ENCODE results near the gene HSPB8.
"Not testable (repeated sequence)": the region's sequence is repeated elsewhere in the genome, so short reads cannot be mapped to it uniquely, and the experiment has no call there.

Gene HSPB8

GRCh38 chr12:119206348-119207062 is 27.8 kb downstream of the HSPB8 start:
- DNase-seq (ENCODE audit: low read depth) = no peak

GRCh38 chr12:119207063-119207560 is 28.4 kb downstream of the HSPB8 start:
- no peak for DNase-seq (ENCODE audit: low read depth)

GRCh38 chr12:119208626-119209061 is 29.9 kb downstream of the HSPB8 start:
- DNase-seq (ENCODE audit: low read depth) = no peak

- DNase-seq (ENCODE audit: low read depth) = no peak
Observed at GRCh38 chr12:119211884-119212283, 33.2 kb downstream of the HSPB8 start.

GRCh38 chr12:119216084-119216483 is 37.4 kb downstream of the HSPB8 start:
- DNase-seq (ENCODE audit: low read depth) = no peak

GRCh38 chr12:119218875-119219274 is 40.1 kb downstream of the HSPB8 start:
- not testable (repeated sequence) for DNase-seq (ENCODE audit: low read depth)

- DNase-seq (ENCODE audit: low read depth) = no peak
Observed at GRCh38 chr12:119222222-119222951, 43.7 kb downstream of the HSPB8 start.

GRCh38 chr12:119225454-119225853 is 46.7 kb downstream of the HSPB8 start:
- DNase-seq (ENCODE audit: low read depth) = no peak

GRCh38 chr12:119227292-119227691 is 48.6 kb downstream of the HSPB8 start:
- no peak for DNase-seq (ENCODE audit: low read depth)

GRCh38 chr12:119229205-119229604 is 50.5 kb downstream of the HSPB8 start:
- no peak for DNase-seq (ENCODE audit: low read depth)

- DNase-seq (ENCODE audit: low read depth) = no peak
Observed at GRCh38 chr12:119229837-119230236, 51.1 kb downstream of the HSPB8 start.

- no peak for DNase-seq (ENCODE audit: low read depth)
Observed at GRCh38 chr12:119230807-119231206, 52.1 kb downstream of the HSPB8 start.

GRCh38 chr12:119231774-119232173 is 53.0 kb downstream of the HSPB8 start:
- DNase-seq (ENCODE audit: low read depth) = no peak

- no peak for DNase-seq (ENCODE audit: low read depth)
Observed at GRCh38 chr12:119235197-119235751, 56.5 kb downstream of the HSPB8 start.

- DNase-seq (ENCODE audit: low read depth) = no peak
Observed at GRCh38 chr12:119236372-119236771, 57.6 kb downstream of the HSPB8 start.

GRCh38 chr12:119239040-119239439 is 60.3 kb downstream of the HSPB8 start:
- no peak for DNase-seq (ENCODE audit: low read depth)

GRCh38 chr12:119241049-119241448 is 62.3 kb downstream of the HSPB8 start:
- no peak for DNase-seq (ENCODE audit: low read depth)

- DNase-seq (ENCODE audit: low read depth) = no peak
Observed at GRCh38 chr12:119241580-119242169, 62.9 kb downstream of the HSPB8 start.

Measured in activated T-cell treated with anti-CD3 and anti-CD28 coated beads for 1 hour (primary cell).